ENCODE results near the gene STRC.
"Not testable (repeated sequence)": the region's sequence is repeated elsewhere in the genome, so short reads cannot be mapped to it uniquely, and the experiment has no call there.

The STRC gene

DNA sequence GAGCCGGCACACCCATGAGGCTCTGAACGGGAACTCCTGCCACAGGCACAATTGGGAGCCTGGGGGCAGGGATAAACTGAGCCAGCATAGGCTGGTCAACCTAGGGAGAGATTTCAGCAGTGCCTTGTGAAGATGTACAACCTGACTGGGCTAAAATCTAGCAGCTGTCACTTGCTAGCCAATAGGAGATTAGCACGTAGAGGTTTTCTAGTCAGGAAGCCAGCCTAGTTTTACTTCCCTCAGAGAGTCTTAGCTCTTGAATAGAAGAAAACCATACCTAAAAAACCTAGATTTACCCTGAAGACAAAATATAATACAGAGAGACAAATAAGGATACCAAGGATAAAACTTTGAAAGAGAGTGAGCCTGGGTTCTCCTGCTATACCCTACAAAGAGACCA lies 55.8 kb downstream of the STRC start:
- not testable (repeated sequence) for DNase-seq

DNA sequence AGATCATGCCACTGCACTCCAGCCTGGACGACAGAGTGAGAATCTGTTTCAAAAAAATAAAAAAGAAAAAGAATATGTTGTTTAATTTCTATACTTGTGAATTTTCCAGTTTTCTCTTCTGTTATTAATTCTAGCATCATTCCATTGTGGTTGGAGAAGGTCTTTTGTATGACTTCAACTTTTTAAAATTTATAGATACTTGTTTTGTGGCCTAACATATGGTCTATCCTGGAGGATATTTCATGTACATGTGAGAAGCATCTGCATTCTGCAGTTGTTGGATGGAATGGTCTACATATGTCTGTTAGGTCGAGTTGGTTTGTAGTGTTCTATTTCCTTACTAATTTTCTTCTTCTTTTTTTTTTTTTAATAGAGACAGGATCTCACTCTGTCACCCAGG lies 65.6 kb downstream of the STRC start:
- DNase-seq: no peak

DNA sequence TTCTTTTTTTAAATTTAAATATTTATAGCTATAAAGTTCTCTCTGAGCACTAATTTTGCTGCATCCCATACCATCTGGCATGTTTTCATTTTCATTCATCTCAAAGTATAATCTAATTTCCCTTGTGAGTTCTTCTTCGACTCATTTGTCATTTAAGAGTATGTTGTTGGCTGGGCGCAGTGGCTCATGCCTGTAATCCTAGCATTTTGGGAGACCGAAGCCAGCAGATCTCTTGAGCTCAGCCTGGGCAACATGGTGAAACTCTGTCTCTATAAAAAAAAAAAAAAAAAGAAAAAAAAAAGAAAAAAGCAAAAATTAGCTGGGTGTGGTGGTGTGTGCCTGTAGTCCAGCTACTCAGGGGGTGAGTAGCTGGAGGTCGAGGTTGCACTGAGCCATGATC lies 66.3 kb downstream of the STRC start:
- DNase-seq: no peak

DNA sequence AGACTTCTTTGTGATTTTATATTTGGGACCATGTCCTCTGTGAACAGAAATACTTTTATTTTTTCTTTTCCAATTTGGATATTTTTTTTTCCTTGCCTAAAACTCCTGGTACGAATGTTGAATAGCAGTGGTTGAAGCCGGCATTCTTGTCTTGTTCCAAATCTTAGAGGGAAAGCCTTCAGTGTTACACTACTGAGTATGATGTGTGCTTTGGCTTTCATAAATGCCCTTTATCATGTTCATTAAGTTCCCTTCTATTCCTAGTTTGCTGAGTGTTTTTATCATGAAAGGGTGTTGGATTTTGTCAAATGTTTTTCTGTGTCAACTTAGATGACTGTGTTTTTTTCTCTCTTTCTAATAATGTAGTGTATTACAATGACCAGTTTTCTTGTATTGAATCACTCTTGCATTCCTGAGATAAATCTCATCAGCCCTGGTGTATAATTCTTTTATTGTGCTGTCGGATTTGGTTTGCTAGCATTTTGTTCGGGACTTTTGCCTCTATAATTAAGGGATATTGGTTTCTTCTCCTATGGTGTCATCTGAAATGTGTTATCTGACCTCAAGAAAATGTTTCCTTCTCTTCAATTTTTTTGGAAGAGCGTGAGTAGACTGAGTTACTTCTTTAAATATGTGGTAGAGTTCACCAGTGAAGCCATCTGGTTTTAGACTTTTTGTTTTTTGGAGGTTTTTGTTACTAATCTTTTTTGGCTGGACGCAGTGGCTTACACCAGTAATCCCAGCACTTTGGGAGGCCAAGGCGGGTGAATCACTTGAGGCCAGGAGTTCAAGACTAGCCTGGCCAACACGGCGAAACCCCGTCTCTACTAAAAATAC lies 67.9 kb downstream of the STRC start:
- no peak for DNase-seq
